ENCODE data around the gene RUNX1. TPM values are rescaled to one million over a fixed set of nuclear protein-coding genes. Genes with fewer than 3 reads are reported as not detected.

The RUNX1 gene
- total RNA-seq, 2 donors from 2014 or later, result 3.8 to 7.6 TPM

GRCh38 chr21:34819357-34819999 is 229.6 kb downstream of the RUNX1 start:
- H3K27me3 ChIP-seq, result no peaks in the 10 kb centered on the region
- no peak overlapping the region for H3K4me3 ChIP-seq
- TF ChIP-seq, protein P1, sequence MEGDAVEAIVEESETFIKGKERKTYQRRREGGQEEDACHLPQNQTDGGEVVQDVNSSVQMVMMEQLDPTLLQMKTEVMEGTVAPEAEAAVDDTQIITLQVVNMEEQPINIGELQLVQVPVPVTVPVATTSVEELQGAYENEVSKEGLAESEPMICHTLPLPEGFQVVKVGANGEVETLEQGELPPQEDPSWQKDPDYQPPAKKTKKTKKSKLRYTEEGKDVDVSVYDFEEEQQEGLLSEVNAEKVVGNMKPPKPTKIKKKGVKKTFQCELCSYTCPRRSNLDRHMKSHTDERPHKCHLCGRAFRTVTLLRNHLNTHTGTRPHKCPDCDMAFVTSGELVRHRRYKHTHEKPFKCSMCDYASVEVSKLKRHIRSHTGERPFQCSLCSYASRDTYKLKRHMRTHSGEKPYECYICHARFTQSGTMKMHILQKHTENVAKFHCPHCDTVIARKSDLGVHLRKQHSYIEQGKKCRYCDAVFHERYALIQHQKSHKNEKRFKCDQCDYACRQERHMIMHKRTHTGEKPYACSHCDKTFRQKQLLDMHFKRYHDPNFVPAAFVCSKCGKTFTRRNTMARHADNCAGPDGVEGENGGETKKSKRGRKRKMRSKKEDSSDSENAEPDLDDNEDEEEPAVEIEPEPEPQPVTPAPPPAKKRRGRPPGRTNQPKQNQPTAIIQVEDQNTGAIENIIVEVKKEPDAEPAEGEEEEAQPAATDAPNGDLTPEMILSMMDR (IDR thresholded peaks at IDR 0.05), result no peak
- no peak for DNase-seq (ENCODE audit: low spot score)
- no peak overlapping the region for H3K27ac ChIP-seq
- H3K36me3 ChIP-seq, result peaks cover 3% of the 10 kb centered on the region
- no peaks in the 10 kb centered on the region for H3K9me3 ChIP-seq
- no peaks in the 10 kb centered on the region for H3K4me1 ChIP-seq

- H3K4me1 ChIP-seq, result no peaks in the 10 kb centered on the region
- TF ChIP-seq, protein P1 (IDR thresholded peaks at IDR 0.05), result no peak
- no peak for DNase-seq (ENCODE audit: low spot score)
- H3K36me3 ChIP-seq, result peaks cover 3% of the 10 kb centered on the region
- H3K27me3 ChIP-seq, result no peaks in the 10 kb centered on the region
- no peak overlapping the region for H3K27ac ChIP-seq
- no peaks in the 10 kb centered on the region for H3K9me3 ChIP-seq
- no peak overlapping the region for H3K4me3 ChIP-seq
Measured at GRCh38 chr21:34818662-34819158, 230.4 kb downstream of the RUNX1 start.

GRCh38 chr21:34817821-34818661 is 231.1 kb downstream of the RUNX1 start:
- no peaks in the 10 kb centered on the region for H3K4me1 ChIP-seq
- H3K9me3 ChIP-seq, result no peaks in the 10 kb centered on the region
- H3K36me3 ChIP-seq, result peaks cover 3% of the 10 kb centered on the region
- no peaks in the 10 kb centered on the region for H3K27me3 ChIP-seq
- no peak overlapping the region for H3K4me3 ChIP-seq
- no peak for DNase-seq (ENCODE audit: low spot score)
- no peak overlapping the region for H3K27ac ChIP-seq
- TF ChIP-seq, protein P1 (IDR thresholded peaks at IDR 0.05), result no peak

DNA sequence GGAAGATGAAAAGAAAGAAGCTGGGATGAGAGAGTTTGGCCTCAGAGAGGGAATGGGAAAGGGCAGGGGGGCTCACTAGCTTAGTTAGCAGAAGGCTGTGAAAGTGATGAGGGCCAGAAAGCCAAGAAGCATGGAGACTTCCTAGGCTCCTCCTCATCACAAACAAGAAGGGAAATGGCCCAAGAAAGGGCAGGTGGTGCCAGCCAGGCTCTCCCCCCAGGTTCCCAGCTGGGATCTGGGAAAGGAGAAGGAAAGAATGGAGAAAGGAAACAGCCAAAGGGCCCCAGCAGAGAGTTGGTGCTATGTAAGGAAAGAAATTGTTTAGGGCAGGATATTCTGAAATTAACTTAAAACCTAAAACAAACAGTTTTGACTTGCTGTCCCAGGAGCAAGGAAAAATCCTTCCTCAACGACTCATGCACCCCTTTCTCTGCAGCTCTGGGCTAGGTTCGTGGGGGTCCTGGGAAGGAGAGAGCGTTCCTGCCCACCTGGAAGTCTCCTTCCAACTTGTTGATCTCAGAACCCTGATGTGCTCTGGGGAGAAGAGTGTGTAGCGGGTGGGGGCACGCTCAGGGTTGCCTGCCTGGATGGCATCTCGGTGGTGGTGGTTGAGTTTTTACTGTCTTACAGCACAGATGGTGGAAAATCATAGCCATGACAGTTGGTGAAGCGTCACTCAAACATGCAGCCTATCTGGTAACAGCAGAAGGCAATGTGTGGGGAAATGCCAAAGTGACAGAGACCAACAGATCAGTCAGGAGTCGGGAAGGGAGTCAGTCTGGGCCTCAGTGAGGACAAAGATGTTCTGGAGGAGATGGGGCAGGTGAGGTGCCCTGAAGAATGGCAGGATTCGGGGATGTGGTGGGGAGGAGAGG is 233.0 kb downstream of the RUNX1 start:
- peaks cover 3% of the 10 kb centered on the region for H3K36me3 ChIP-seq
- no peaks in the 10 kb centered on the region for H3K27me3 ChIP-seq
- DNase-seq (ENCODE audit: low spot score), result peak; percentile 32

DNA sequence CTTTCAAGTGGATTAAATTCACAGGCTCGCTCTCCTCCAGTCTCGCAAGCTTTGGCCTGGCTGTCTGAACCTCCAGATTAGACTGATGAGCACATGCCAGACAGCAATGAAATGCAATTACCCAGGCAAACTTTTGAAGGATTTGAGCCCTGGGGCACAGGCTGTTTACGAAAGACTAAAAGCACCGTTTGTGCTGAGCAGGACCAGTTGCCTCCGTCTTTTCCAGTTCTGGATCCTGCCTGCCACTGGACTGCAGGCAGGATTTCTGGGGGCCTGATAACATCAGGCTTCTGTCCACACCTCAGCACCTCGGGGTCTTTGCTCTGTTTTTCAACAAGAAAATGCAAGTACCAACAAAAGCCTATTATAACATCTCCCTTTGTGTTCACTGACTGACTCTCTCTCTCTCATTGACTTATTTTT is 234.6 kb downstream of the RUNX1 start:
- no peaks in the 10 kb centered on the region for H3K36me3 ChIP-seq
- no peak overlapping the region for H3K27ac ChIP-seq
- no peak overlapping the region for H3K4me3 ChIP-seq
- DNase-seq (ENCODE audit: low spot score), result no peak
- TF ChIP-seq, protein P1 (IDR thresholded peaks at IDR 0.05), result no peak
- no peaks in the 10 kb centered on the region for H3K4me1 ChIP-seq
- no peaks in the 10 kb centered on the region for H3K27me3 ChIP-seq
- H3K9me3 ChIP-seq, result no peaks in the 10 kb centered on the region

More for the DNA sequence above, 233.0 kb downstream of the RUNX1 start:
- no peaks in the 10 kb centered on the region for H3K9me3 ChIP-seq
- H3K4me3 ChIP-seq, result no peak overlapping the region
- H3K27ac ChIP-seq, result no peak overlapping the region
- H3K4me1 ChIP-seq, result no peaks in the 10 kb centered on the region
- TF ChIP-seq, protein P1 (IDR thresholded peaks at IDR 0.05), result no peak

Measured in right atrium auricular region (tissue), 2 donors.